Measurements from ENCODE around the gene PHF2.

The PHF2 gene

DNA sequence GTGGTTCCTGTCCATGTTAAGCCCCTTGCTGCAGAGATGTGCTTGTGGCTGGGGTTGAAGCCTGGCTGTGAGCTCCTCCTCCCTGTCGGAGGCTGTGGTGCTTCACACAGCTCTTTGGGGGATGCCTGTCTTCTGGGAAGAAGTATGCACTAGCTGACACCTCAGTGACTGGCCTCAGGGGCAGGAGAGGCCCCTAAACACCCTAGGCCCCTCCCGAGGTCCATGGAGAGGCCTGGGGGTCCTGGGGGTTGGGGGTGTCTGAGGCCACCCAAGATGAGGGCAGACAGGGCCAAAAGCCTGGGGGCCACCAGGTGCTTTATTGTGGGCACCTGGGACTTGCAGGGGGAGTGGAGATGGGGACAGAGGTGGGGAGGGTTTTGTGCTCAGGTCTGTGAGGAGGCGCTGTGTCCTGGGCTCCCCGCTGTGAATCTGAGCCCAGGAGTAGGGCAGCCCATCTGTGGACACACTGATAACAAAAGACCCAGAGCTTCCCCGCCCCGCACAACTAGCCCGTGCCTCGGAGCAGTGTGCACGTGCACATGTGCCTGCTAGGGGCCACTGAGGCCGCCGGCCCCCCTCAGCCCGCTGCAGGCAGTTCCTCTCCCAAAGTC, 92.0 kb downstream of the PHF2 start:
- no peak overlapping the region for H3K4me3 ChIP-seq (replicated peaks; ENCODE audit: insufficient read depth, low read length)
- no peaks in the 10 kb centered on the region for H3K27me3 ChIP-seq (ENCODE audit: insufficient read depth, poor library complexity, severe bottlenecking)
- TF ChIP-seq, protein P1, sequence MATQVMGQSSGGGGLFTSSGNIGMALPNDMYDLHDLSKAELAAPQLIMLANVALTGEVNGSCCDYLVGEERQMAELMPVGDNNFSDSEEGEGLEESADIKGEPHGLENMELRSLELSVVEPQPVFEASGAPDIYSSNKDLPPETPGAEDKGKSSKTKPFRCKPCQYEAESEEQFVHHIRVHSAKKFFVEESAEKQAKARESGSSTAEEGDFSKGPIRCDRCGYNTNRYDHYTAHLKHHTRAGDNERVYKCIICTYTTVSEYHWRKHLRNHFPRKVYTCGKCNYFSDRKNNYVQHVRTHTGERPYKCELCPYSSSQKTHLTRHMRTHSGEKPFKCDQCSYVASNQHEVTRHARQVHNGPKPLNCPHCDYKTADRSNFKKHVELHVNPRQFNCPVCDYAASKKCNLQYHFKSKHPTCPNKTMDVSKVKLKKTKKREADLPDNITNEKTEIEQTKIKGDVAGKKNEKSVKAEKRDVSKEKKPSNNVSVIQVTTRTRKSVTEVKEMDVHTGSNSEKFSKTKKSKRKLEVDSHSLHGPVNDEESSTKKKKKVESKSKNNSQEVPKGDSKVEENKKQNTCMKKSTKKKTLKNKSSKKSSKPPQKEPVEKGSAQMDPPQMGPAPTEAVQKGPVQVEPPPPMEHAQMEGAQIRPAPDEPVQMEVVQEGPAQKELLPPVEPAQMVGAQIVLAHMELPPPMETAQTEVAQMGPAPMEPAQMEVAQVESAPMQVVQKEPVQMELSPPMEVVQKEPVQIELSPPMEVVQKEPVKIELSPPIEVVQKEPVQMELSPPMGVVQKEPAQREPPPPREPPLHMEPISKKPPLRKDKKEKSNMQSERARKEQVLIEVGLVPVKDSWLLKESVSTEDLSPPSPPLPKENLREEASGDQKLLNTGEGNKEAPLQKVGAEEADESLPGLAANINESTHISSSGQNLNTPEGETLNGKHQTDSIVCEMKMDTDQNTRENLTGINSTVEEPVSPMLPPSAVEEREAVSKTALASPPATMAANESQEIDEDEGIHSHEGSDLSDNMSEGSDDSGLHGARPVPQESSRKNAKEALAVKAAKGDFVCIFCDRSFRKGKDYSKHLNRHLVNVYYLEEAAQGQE (IDR thresholded peaks at IDR 0.05; ENCODE audit: insufficient replicate concordance, low read depth), result no peak
- no peak for TF ChIP-seq POLR2AphosphoS5 (IDR thresholded peaks at IDR 0.05; ENCODE audit: low read depth)
- no peak for TF ChIP-seq SPI1 (IDR thresholded peaks at IDR 0.05; ENCODE audit: borderline replicate concordance, low read depth)
- no peak for TF ChIP-seq CTCF (IDR thresholded peaks at IDR 0.05; ENCODE audit: insufficient read depth, low read length)
- TF ChIP-seq GABPA (IDR thresholded peaks at IDR 0.05; ENCODE audit: low read depth), result no peak
- H3K27ac ChIP-seq (replicated peaks), result no peak overlapping the region
- DNase-seq (ENCODE audit: low read depth in 1 of 2, low spot score in 1 of 2), result no peak

- no peak for DNase-seq (ENCODE audit: low read depth in 1 of 2, low spot score in 1 of 2)
- Histone ChIP-seq H3K27ac (replicated peaks) (no peak overlapping the region), H3K4me3 (replicated peaks; ENCODE audit: insufficient read depth, low read length) (no peak overlapping the region), H3K27me3 (ENCODE audit: insufficient read depth, poor library complexity, severe bottlenecking) (no peaks in the 10 kb centered on the region)
- TF ChIP-seq GABPA (IDR thresholded peaks at IDR 0.05; ENCODE audit: low read depth) (no peak), CTCF (IDR thresholded peaks at IDR 0.05; ENCODE audit: insufficient read depth, low read length) (no peak), POLR2AphosphoS5 (IDR thresholded peaks at IDR 0.05; ENCODE audit: low read depth) (no peak), SPI1 (IDR thresholded peaks at IDR 0.05; ENCODE audit: borderline replicate concordance, low read depth) (no peak)
- TF ChIP-seq, protein P1 (IDR thresholded peaks at IDR 0.05; ENCODE audit: insufficient replicate concordance, low read depth), result no peak
Observed at GRCh38 chr9:93669116-93669957, 93.0 kb downstream of the PHF2 start.

GRCh38 chr9:93669958-93670207, 93.5 kb downstream of the PHF2 start:
- TF ChIP-seq, protein P1 (IDR thresholded peaks at IDR 0.05; ENCODE audit: insufficient replicate concordance, low read depth), result no peak
- TF ChIP-seq CTCF (IDR thresholded peaks at IDR 0.05; ENCODE audit: insufficient read depth, low read length) (no peak), GABPA (IDR thresholded peaks at IDR 0.05; ENCODE audit: low read depth) (no peak), POLR2AphosphoS5 (IDR thresholded peaks at IDR 0.05; ENCODE audit: low read depth) (no peak), SPI1 (IDR thresholded peaks at IDR 0.05; ENCODE audit: borderline replicate concordance, low read depth) (no peak)
- no peak overlapping the region for H3K27ac ChIP-seq (replicated peaks)
- H3K27me3 ChIP-seq (ENCODE audit: insufficient read depth, poor library complexity, severe bottlenecking), result no peaks in the 10 kb centered on the region
- no peak for DNase-seq (ENCODE audit: low read depth in 1 of 2, low spot score in 1 of 2)
- no peak overlapping the region for H3K4me3 ChIP-seq (replicated peaks; ENCODE audit: insufficient read depth, low read length)
